Measurements from ENCODE around the gene GCLC.

DNA sequence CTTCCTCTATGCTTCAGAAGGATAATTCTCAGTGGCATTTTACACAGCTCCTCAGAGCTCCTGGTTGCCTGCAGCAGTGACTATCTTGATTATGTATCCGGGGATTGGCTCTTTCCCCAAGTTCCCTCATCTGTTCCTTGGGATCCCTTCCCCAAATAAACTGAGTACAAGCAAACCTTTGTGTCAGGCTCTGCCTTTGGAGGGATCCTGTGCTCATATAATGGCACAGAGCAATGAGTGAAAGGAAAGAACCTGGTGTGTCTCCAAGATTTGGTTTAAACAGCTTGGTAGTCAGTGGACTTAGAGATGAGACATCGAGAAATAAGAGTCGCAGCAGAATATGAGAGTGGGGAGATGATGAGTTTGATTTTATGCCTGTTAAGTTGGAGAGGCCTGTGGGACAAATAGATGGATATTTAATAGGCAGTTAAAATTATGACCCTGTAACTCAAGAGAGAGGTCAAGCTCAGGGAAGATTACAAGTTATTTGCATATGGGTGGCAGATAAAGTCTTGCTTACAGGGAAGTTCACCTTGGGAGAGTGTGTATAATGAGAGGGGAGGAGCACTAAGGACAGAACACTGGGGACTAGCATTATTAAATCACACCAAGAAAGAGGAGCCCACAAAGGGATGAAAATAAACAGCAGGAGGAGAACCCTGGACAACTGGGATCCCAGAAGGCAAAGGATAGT lies 44.1 kb upstream of the GCLC start:
- TF ChIP-seq SUZ12 (IDR thresholded peaks at IDR 0.05) (no peak), SP1 (IDR thresholded peaks at IDR 0.05) (no peak), FOXM1 (IDR thresholded peaks at IDR 0.05; ENCODE audit: borderline replicate concordance) (no peak)
